ENCODE measurements around the gene DDX54. TPM values are rescaled to one million over a fixed set of nuclear protein-coding genes. Genes with fewer than 3 reads are reported as not detected.

DDX54 gene
- total and polyA plus RNA-seq, 2 of the 8 experiments (the other 6 are each of a cell fraction or from before 2014, with no cell fraction given), result 64.9 to 113 TPM

DNA sequence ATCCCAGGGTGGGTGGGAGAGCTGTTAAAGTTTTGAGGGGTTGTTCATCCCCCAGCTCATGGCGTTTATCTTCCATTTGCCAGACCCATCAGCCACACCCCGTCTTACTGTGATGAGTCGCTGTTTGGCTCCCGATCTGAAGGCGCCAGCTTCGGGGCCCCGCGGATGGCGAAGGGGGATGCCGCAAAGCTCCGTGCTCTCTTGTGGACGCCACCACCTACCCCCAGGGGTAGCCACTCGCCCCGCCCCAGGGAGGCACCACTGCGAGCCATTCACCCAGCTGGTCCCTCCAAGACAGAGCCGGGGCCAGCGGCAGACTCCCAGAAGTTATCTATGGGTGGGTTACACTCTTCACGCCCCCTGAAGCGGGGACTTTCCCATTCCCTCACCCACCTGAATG lies 5.9 kb upstream of the DDX54 start:
- H2BK120ac ChIP-seq (replicated peaks; ENCODE audit: low read depth, low read length), result no peak overlapping the region
- H2BK15ac ChIP-seq (ENCODE audit: low read length), result no peak overlapping the region
- no peak overlapping the region for H2AFZ ChIP-seq (ENCODE audit: low read length)
- no peak overlapping the region for H2AK5ac ChIP-seq (ENCODE audit: low read depth, low read length)
- H3K79me1 ChIP-seq (ENCODE audit: low read depth, low read length), result peaks cover 5% of the 10 kb centered on the region
- no peak overlapping the region for H3K18ac ChIP-seq (ENCODE audit: extremely low read depth, low read length)
- H3K36me3 ChIP-seq (ENCODE audit: control insufficient read depth in 2 of 4, insufficient read depth in 4 of 4, low read length in 3 of 4), result peaks cover 0 to 18% (median 6%) of the 10 kb centered on the region in 4 experiments; a peak in 5 of 8 replicates
- no peak overlapping the region for H3K27ac ChIP-seq (ENCODE audit: low read depth, low read length)
- 0 out of 2 replicates have a peak, but pooled peaks cover under 1% of the 10 kb centered on the region for H3K23me2 ChIP-seq (ENCODE audit: low read depth, low read length)
- CTCF ChIA-PET (ENCODE audit: partially characterized antibody), result no interaction called here
- FAIRE-seq (no peak), DNase-seq (ENCODE audit: low read depth in 1 of 2, low spot score in 2 of 2) (no peak)
- H3K4me2 ChIP-seq (ENCODE audit: insufficient read depth in 1 of 2, low read depth in 2 of 2, low read length in 2 of 2), result no peak overlapping the region
- H4K20me1 ChIP-seq (replicated peaks in 1 of 2; ENCODE audit: control insufficient read depth in 1 of 2, insufficient read depth in 2 of 2, low read length in 2 of 2), result peaks cover 0 to 5% of the 10 kb centered on the region in 2 experiments
- no peak overlapping the region for H3K4me3 ChIP-seq (ENCODE audit: extremely low read depth in 1 of 4, insufficient read depth in 2 of 4, low read depth in 3 of 4, low read length in 4 of 4)
- no peak overlapping the region for H3K23ac ChIP-seq (ENCODE audit: insufficient read length)
- H3K4ac ChIP-seq (replicated peaks; ENCODE audit: insufficient read length, low read depth, low read length), result no peak overlapping the region
- no peak overlapping the region for H2BK12ac ChIP-seq (ENCODE audit: low read depth, low read length)
- H3K56ac ChIP-seq (replicated peaks; ENCODE audit: insufficient read length, low read depth, low read length), result no peak overlapping the region
- WGBS, 2 experiments (ENCODE audit: extremely low coverage in 1 of 2, insufficient coverage in 1 of 2, insufficient read length in 1 of 2, insufficient replicate concordance in 2 of 2, low coverage in 1 of 2, low lambda C conversion rate in 2 of 2, missing lambda C conversion rate in 1 of 2), result 93% methylated on average over 17 of the region's 19 CpGs; no CpG with 5 or more reads in 1 of the 2 experiments
- no peak overlapping the region for H2BK20ac ChIP-seq (ENCODE audit: low read length)
- H2BK5ac ChIP-seq (ENCODE audit: low read depth, low read length), result no peak overlapping the region
- no peak overlapping the region for H4K5ac ChIP-seq (ENCODE audit: insufficient read length, low read depth, low read length)
- no peak overlapping the region for H3K14ac ChIP-seq (ENCODE audit: insufficient read length)
- POLR2A ChIA-PET (ENCODE audit: partially characterized antibody), result interaction anchor here (1.5 kb wide), 2 partner anchors 13 to 29 kb away, joined by 3 to 7 read pairs; no protein-coding TSS in a partner anchor
- no peaks in the 10 kb centered on the region for H3K27me3 ChIP-seq (replicated peaks in 1 of 4; ENCODE audit: control insufficient read depth in 3 of 4, extremely low read depth in 1 of 4, insufficient read depth in 3 of 4, low read length in 3 of 4)
- no peaks in the 10 kb centered on the region for H3K9me3 ChIP-seq (ENCODE audit: insufficient read depth in 2 of 2, low read depth in 1 of 2, low read length in 1 of 2)
- H3K79me2 ChIP-seq (ENCODE audit: control insufficient read depth in 1 of 2, insufficient read depth in 2 of 2, low read length in 2 of 2), result peaks cover 0 to 12% of the 10 kb centered on the region in 2 experiments; a peak in 2 of 4 replicates
- peaks cover 0 to 8% (median 2%) of the 10 kb centered on the region in 4 experiments; a peak in 4 of 7 replicates for H3K4me1 ChIP-seq (replicated peaks in 1 of 4; ENCODE audit: control insufficient read depth in 3 of 4, insufficient read depth in 4 of 4, low read length in 3 of 4)
- H4K8ac ChIP-seq (ENCODE audit: extremely low read depth, insufficient read depth, low read length), result no peak overlapping the region
- H3K9ac ChIP-seq (replicated peaks in 1 of 4; ENCODE audit: extremely low read depth in 1 of 4, low read depth in 3 of 4, low read length in 3 of 4), result no peak overlapping the region
- H4K91ac ChIP-seq (replicated peaks; ENCODE audit: insufficient read length, low read length), result no peak overlapping the region
- no peak for TF ChIP-seq RNF2 (IDR thresholded peaks at IDR 0.05; ENCODE audit: borderline replicate concordance, low read depth, low read length, missing control alignments, poor library complexity, severe bottlenecking)
- no peak for TF ChIP-seq KDM4A (IDR thresholded peaks at IDR 0.05; ENCODE audit: low read depth, low read length, severe bottlenecking)
- TF ChIP-seq TAF7 (optimal IDR thresholded peaks at IDR 0.05; ENCODE audit: borderline replicate concordance, low read depth, low read length), result no peak
- TF ChIP-seq BCL11A (IDR thresholded peaks at IDR 0.05; ENCODE audit: low read depth in 2 of 2, low read length in 2 of 2), result no peak
- no peak for TF ChIP-seq RAD21 (IDR thresholded peaks at IDR 0.05 in 1 of 2, conservative IDR thresholded peaks at IDR 0.05 in 1 of 2; ENCODE audit: low read depth in 2 of 2, low read length in 2 of 2)
- no peak for TF ChIP-seq HDAC6 (IDR thresholded peaks at IDR 0.05; ENCODE audit: low read depth, low read length)
- no peak for TF ChIP-seq NRF1 (IDR thresholded peaks at IDR 0.05; ENCODE audit: low read depth, low read length)
- TF ChIP-seq EZH2 (IDR thresholded peaks at IDR 0.05; ENCODE audit: low read depth, low read length, severe bottlenecking), result no peak
- TF ChIP-seq POLR2A (IDR thresholded peaks at IDR 0.05; ENCODE audit: control extremely low read depth in 1 of 2, low read depth in 2 of 2, low read length in 2 of 2), result no peak
- no peak for TF ChIP-seq SIN3A (conservative IDR thresholded peaks at IDR 0.05 in 1 of 2, IDR thresholded peaks at IDR 0.05 in 1 of 2; ENCODE audit: low read depth in 1 of 2, low read length in 2 of 2)
- TF ChIP-seq EGR1 (IDR thresholded peaks at IDR 0.05; ENCODE audit: borderline replicate concordance, low read depth, low read length), result no peak
- TF ChIP-seq SP2 (IDR thresholded peaks at IDR 0.05; ENCODE audit: low read length), result no peak
- TF ChIP-seq CHD1 (IDR thresholded peaks at IDR 0.05; ENCODE audit: low read depth, low read length), result no peak
